SK-N-SH treated with all-trans-retinoic acid at 6 μM for 48 hours (cell line): ENCODE results near the gene IL36G.
"Not testable (repeated sequence)": the region's sequence is repeated elsewhere in the genome, so short reads cannot be mapped to it uniquely, and the experiment has no call there.

Experiments
- ATAC-seq: fragments of 200-7000 bp; cut with Tn5 transposase; 3 replicates; pipeline ENCODE4 v1.9.1; 2020; ENCODE audit warnings: mild to moderate bottlenecking, moderate library complexity
- ARNTL ChIP-seq: fragments of 450-650 bp; formaldehyde crosslinking; IDR thresholded peaks from 2 replicates; pipeline ENCODE4 v1.5.0; 2020; ENCODE audit warnings: low read depth, mild to moderate bottlenecking, moderate library complexity, borderline replicate concordance
- BACH2 ChIP-seq: fragments of 250-450 bp; sonication (Bioruptor Pico); IDR thresholded peaks from 2 replicates; pipeline ENCODE4 v1.9.0; 2021; ENCODE audit warnings: mild to moderate bottlenecking, borderline replicate concordance
- CREB5 ChIP-seq: fragments of 250-450 bp; sonication (Bioruptor Pico); IDR thresholded peaks from 2 replicates; pipeline ENCODE4 v1.5.1; 2020; ENCODE audit warnings: low read depth, mild to moderate bottlenecking, moderate library complexity
- CSDC2 ChIP-seq: fragments of 250-450 bp; sonication (Bioruptor Pico); IDR thresholded peaks from 2 replicates; pipeline ENCODE4 v1.5.0; 2020; ENCODE audit warnings: mild to moderate bottlenecking, moderate library complexity
- CSRNP3 ChIP-seq: fragments of 250-450 bp; sonication (Bioruptor Pico); IDR thresholded peaks from 2 replicates; pipeline ENCODE4 v1.5.1; 2021; ENCODE audit warnings: mild to moderate bottlenecking, moderate library complexity
- ESRRG ChIP-seq: fragments of 250-450 bp; sonication (Bioruptor Pico); IDR thresholded peaks from 2 replicates; pipeline ENCODE4 v1.6.1; 2021; ENCODE audit warnings: mild to moderate bottlenecking
- GLIS3 ChIP-seq: fragments of 250-450 bp; sonication (Bioruptor Pico); IDR thresholded peaks from 2 replicates; pipeline ENCODE4 v1.5.0; 2020; ENCODE audit warnings: mild to moderate bottlenecking, moderate library complexity
- ISL1 ChIP-seq: fragments of 250-450 bp; sonication (Bioruptor Pico); IDR thresholded peaks from 2 replicates; pipeline ENCODE4 v2.1.2; 2022; ENCODE audit warnings: mild to moderate bottlenecking, moderate library complexity
- TOX ChIP-seq: fragments of 250-450 bp; sonication (Bioruptor Pico); IDR thresholded peaks from 2 replicates; pipeline ENCODE4 v1.8.0; 2021; ENCODE audit warnings: mild to moderate bottlenecking, moderate library complexity, borderline replicate concordance
- ZC3H10 ChIP-seq: fragments of 250-450 bp; sonication (Bioruptor Pico); IDR thresholded peaks from 2 replicates; pipeline ENCODE4 v1.5.1; 2021; ENCODE audit warnings: mild to moderate bottlenecking, moderate library complexity
- ZFP3 ChIP-seq: fragments of 250-450 bp; sonication (Bioruptor Pico); IDR thresholded peaks from 2 replicates; pipeline ENCODE4 v1.5.0; 2020; ENCODE audit warnings: mild to moderate bottlenecking, moderate library complexity
- ZFP30 ChIP-seq: fragments of 450-650 bp; formaldehyde crosslinking; IDR thresholded peaks from 2 replicates; pipeline ENCODE4 v1.5.0; 2022; ENCODE audit warnings: mild to moderate bottlenecking, moderate library complexity
- ZNF565 ChIP-seq: fragments of 450-650 bp; formaldehyde crosslinking; conservative IDR thresholded peaks from 2 replicates; pipeline ENCODE4 v1.5.0; 2020; ENCODE audit warnings: low read depth, mild to moderate bottlenecking, moderate library complexity
- ZNF70 ChIP-seq: fragments of 450-650 bp; formaldehyde crosslinking; IDR thresholded peaks from 2 replicates; pipeline ENCODE4 v1.5.0; 2020; ENCODE audit warnings: mild to moderate bottlenecking, moderate library complexity
- ZNF8 ChIP-seq: fragments of 450-650 bp; formaldehyde crosslinking; IDR thresholded peaks from 2 replicates; pipeline ENCODE4 v1.5.0; 2020; ENCODE audit warnings: mild to moderate bottlenecking, moderate library complexity
- TF ChIP-seq, protein P1 (sequence below): fragments of 250-450 bp; sonication (Bioruptor Pico); IDR thresholded peaks from 2 replicates; pipeline ENCODE4 v1.5.0; 2020; ENCODE audit warnings: mild to moderate bottlenecking, moderate library complexity
- TF ChIP-seq, protein P2 (sequence below): fragments of 250-450 bp; sonication (Bioruptor Pico); IDR thresholded peaks from 2 replicates; pipeline ENCODE4 v1.8.0; 2020; ENCODE audit warnings: mild to moderate bottlenecking, moderate library complexity, borderline replicate concordance

The IL36G gene

DNA sequence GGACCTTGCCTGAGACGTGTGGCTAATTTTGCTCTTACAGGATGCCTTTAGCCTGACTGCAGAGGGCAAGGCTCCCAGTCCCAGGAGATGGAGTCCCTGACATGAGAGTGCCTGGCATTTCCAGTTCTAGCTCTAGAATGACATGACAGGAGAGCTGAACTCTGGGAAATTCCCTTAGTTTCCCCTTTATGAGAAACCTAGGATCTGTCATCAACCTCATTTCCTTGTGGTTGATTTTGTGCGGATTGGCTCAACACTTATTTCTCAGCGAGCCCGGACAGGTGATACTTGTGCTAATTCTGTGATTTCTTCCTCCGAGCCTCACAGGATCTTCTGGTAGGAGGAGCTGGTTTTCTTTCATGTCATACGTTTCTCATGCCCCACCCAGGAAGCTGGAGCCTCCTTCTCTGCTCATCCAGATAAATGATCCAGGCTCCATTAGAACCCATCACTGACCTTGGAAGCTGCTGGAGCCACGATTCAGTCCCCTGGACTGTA, at the start of gene IL36G:
Gene IL36G (plus strand): TSS at position 448 of the 498 bp plus-strand sequence. CDS start 633 bp downstream, outside the sequence.
- ATAC-seq: no peak
- TF ChIP-seq, protein P1, sequence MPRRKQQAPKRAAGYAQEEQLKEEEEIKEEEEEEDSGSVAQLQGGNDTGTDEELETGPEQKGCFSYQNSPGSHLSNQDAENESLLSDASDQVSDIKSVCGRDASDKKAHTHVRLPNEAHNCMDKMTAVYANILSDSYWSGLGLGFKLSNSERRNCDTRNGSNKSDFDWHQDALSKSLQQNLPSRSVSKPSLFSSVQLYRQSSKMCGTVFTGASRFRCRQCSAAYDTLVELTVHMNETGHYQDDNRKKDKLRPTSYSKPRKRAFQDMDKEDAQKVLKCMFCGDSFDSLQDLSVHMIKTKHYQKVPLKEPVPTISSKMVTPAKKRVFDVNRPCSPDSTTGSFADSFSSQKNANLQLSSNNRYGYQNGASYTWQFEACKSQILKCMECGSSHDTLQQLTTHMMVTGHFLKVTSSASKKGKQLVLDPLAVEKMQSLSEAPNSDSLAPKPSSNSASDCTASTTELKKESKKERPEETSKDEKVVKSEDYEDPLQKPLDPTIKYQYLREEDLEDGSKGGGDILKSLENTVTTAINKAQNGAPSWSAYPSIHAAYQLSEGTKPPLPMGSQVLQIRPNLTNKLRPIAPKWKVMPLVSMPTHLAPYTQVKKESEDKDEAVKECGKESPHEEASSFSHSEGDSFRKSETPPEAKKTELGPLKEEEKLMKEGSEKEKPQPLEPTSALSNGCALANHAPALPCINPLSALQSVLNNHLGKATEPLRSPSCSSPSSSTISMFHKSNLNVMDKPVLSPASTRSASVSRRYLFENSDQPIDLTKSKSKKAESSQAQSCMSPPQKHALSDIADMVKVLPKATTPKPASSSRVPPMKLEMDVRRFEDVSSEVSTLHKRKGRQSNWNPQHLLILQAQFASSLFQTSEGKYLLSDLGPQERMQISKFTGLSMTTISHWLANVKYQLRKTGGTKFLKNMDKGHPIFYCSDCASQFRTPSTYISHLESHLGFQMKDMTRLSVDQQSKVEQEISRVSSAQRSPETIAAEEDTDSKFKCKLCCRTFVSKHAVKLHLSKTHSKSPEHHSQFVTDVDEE (CRISPR knock-in tag): no peak

DNA sequence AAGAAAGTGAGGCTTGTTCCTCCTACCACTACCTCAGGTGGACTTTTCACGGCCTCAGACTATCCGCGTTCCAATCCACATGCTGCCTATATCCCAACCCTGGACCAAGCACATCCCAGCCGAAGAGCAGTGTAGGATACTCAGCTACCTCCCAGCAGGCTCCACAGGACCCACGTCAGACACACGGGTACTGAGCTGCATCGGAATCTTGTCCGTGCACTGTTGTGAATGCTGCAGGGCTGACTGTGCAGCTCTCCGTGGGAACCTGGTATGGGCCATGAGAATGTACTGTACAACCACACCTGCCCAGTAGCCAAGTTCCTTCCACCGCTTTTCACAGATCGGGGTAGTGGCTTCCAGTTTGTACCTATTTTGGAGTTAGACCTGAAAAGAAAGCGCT, 44.5 kb upstream of the IL36G start:
- ATAC-seq: no peak; the same call in 2 of the 3 replicates
- TF ChIP-seq ZFP3 (no peak), CSDC2 (no peak), ZFP30 (CRISPR knock-in tag) (no peak), CSRNP3 (CRISPR knock-in tag) (no peak), ZNF70 (no peak)
- TF ChIP-seq, protein P2, sequence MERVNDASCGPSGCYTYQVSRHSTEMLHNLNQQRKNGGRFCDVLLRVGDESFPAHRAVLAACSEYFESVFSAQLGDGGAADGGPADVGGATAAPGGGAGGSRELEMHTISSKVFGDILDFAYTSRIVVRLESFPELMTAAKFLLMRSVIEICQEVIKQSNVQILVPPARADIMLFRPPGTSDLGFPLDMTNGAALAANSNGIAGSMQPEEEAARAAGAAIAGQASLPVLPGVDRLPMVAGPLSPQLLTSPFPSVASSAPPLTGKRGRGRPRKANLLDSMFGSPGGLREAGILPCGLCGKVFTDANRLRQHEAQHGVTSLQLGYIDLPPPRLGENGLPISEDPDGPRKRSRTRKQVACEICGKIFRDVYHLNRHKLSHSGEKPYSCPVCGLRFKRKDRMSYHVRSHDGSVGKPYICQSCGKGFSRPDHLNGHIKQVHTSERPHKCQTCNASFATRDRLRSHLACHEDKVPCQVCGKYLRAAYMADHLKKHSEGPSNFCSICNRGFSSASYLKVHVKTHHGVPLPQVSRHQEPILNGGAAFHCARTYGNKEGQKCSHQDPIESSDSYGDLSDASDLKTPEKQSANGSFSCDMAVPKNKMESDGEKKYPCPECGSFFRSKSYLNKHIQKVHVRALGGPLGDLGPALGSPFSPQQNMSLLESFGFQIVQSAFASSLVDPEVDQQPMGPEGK (CRISPR knock-in tag): no peak

DNA sequence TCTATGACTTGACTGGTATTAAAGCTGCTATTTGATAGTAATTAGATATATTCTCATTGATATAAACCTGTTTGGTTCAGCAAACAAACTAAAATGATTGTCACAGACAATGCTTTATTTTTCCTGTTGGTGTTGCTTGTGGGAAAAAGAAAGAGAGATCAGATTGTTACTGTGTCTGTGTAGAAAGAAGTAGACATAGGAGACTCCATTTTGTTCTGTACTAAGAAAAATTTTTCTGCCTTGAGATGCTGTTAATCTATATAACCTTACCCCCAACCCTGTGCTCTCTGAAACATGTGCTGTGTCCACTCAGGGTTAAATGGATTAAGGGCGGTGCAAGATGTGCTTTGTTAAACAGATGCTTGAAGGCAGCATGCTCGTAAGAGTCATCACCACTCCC, 43.7 kb upstream of the IL36G start:
- not testable (repeated sequence) for ATAC-seq

- ATAC-seq: no peak
- no peak for TF ChIP-seq ZC3H10 (CRISPR knock-in tag)
- no peak for TF ChIP-seq BACH2
- TF ChIP-seq ZNF565 (CRISPR knock-in tag): no peak
Measured at GRCh38 chr2:112936927-112937232, 40.9 kb upstream of the IL36G start.

DNA sequence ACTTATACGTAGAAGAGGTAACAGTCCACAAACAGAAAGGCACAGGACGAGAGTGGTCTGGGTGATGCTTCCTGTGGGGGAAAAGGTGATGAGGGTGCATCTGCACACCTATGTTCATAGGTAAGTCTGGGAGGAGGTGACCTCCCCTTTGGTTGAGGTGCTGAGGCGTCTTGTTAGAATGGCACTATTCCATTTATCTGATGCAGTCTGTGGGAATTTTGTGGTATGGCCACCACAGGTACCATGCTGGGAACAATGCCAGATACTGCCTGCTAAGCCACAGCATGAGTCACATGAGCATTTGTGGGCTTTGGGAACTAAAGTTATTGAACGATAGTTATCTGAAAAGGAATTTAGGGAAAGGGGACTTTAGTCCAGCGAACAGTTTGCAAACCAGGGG, 38.9 kb upstream of the IL36G start:
- TF ChIP-seq ZNF565 (CRISPR knock-in tag): no peak
- TF ChIP-seq GLIS3: no peak
- TF ChIP-seq, protein P2 (CRISPR knock-in tag): no peak
- no peak for TF ChIP-seq ZNF8 (CRISPR knock-in tag)
- no peak for ATAC-seq

DNA sequence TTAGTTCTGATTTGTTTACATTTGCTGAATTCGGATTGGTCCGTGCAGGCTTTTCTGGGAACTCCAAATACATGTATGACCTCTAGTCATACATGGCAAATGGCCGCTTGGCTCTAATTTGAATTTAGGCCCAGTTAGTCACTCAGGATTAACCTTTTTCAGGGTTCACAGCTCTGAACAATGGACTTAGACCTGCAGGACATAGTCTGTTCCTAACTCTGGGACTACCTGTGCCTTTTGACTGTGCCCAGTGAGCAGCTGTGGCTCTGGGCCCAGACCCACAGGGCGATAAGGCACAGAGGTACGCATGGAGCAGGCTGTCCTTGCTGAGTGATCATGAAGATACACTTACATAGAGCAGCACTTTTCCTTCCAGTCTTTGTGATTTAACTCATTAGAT, 38.4 kb upstream of the IL36G start:
- TF ChIP-seq CREB5 (CRISPR knock-in tag) (no peak), ARNTL (CRISPR knock-in tag) (no peak), ZNF70 (no peak), ZFP3 (no peak), ESRRG (CRISPR knock-in tag) (no peak), ISL1 (no peak), TOX (CRISPR knock-in tag) (no peak)
- TF ChIP-seq, protein P2 (CRISPR knock-in tag): no peak
- TF ChIP-seq, all 23 proteins: peak for 0
- no peak for ATAC-seq
